H9 (cell line): Measurements from ENCODE around the gene NAPEPLD. TPM values are rescaled to one million over a fixed set of nuclear protein-coding genes. Genes with fewer than 3 reads are reported as not detected.

Experiments used
- DNase-seq: peaks from one replicate; pipeline ENCODE4 v3.0.0-alpha.2; 2017
- H2AFZ ChIP-seq: one replicate; pipeline ENCODE4 v1.6.1; 2013; ENCODE audit warnings: mild to moderate bottlenecking, low read length, control low read depth, moderate library complexity
- H2AK5ac ChIP-seq: 2 replicates; pipeline ENCODE4 v1.6.1; 2013; ENCODE audit warnings: low read length, control low read depth, mixed read lengths; ENCODE audit not compliant: insufficient read length
- H2BK120ac ChIP-seq: one replicate; pipeline ENCODE4 v1.6.1; 2013; ENCODE audit warnings: low read depth, mild to moderate bottlenecking, low read length, control low read depth, inconsistent platforms; ENCODE audit not compliant: poor library complexity, severe bottlenecking
- H2BK12ac ChIP-seq: 2 replicates; pipeline ENCODE4 v1.6.1; 2013; ENCODE audit warnings: low read length, control low read depth, mixed read lengths, low read depth; ENCODE audit not compliant: insufficient read length
- H2BK15ac ChIP-seq: 2 replicates; pipeline ENCODE4 v1.6.1; 2013; ENCODE audit warnings: low read depth, low read length, control low read depth
- H2BK20ac ChIP-seq: one replicate; pipeline ENCODE4 v1.6.1; 2013; ENCODE audit warnings: low read depth, mild to moderate bottlenecking, low read length, control low read depth, inconsistent platforms; ENCODE audit not compliant: poor library complexity, severe bottlenecking
- H2BK5ac ChIP-seq: 2 replicates; pipeline ENCODE4 v1.6.1; 2013; ENCODE audit warnings: low read length, control low read depth, mixed read lengths; ENCODE audit not compliant: insufficient read length
- H3K14ac ChIP-seq: 2 replicates; pipeline ENCODE4 v1.6.1; 2013; ENCODE audit warnings: low read length, control low read depth; ENCODE audit not compliant: insufficient read depth
- H3K18ac ChIP-seq: 2 replicates; pipeline ENCODE4 v1.6.1; 2013; ENCODE audit warnings: low read depth, mild to moderate bottlenecking, mixed read lengths, low read length, control low read depth; ENCODE audit not compliant: insufficient read length
- H3K23ac ChIP-seq: 2 replicates; pipeline ENCODE4 v1.6.1; 2013; ENCODE audit warnings: low read length, control low read depth, mixed read lengths, low read depth; ENCODE audit not compliant: insufficient read length
- H3K23me2 ChIP-seq: 2 replicates; pipeline ENCODE4 v1.6.1; 2013; ENCODE audit warnings: low read depth, mild to moderate bottlenecking, mixed read lengths, low read length, control low read depth; ENCODE audit not compliant: insufficient read length, poor library complexity, severe bottlenecking
- H3K27ac ChIP-seq: 2 replicates; pipeline ENCODE4 v1.5.1; 2013; ENCODE audit warnings: low read length, control low read depth, mixed read lengths, low read depth; ENCODE audit not compliant: insufficient read length
- H3K27me3 ChIP-seq: 2 replicates; pipeline ENCODE4 v1.6.1; 2013; ENCODE audit warnings: low read length, control low read depth, inconsistent platforms; ENCODE audit not compliant: insufficient read depth
- H3K4ac ChIP-seq: 2 replicates; pipeline ENCODE4 v1.6.1; 2013; ENCODE audit warnings: low read depth, mild to moderate bottlenecking, control low read depth, inconsistent platforms, low read length, moderate library complexity
- H3K4me1 ChIP-seq: 2 replicates; pipeline ENCODE4 v1.6.1; 2013; ENCODE audit warnings: low read length, control low read depth, inconsistent platforms; ENCODE audit not compliant: insufficient read depth
- H3K4me2 ChIP-seq: 2 replicates; pipeline ENCODE4 v1.6.1; 2013; ENCODE audit warnings: low read length, control low read depth, mixed read lengths; ENCODE audit not compliant: insufficient read length, insufficient read depth
- H3K56ac ChIP-seq: 2 replicates; pipeline ENCODE4 v1.6.1; 2013; ENCODE audit warnings: low read depth, mild to moderate bottlenecking, mixed read lengths, low read length, control low read depth; ENCODE audit not compliant: insufficient read length
- H3K79me1 ChIP-seq: 2 replicates; pipeline ENCODE4 v1.6.1; 2013; ENCODE audit warnings: low read depth, mild to moderate bottlenecking, moderate library complexity, low read length, control low read depth, inconsistent platforms; ENCODE audit not compliant: insufficient read depth, poor library complexity, severe bottlenecking
- H3K79me2 ChIP-seq: 2 replicates; pipeline ENCODE4 v1.6.1; 2013; ENCODE audit warnings: low read length, control low read depth, inconsistent platforms; ENCODE audit not compliant: insufficient read depth
- H3K9ac ChIP-seq: 2 replicates; pipeline ENCODE4 v1.6.1; 2013; ENCODE audit warnings: low read length, control low read depth, mixed read lengths; ENCODE audit not compliant: insufficient read length; ENCODE audit errors: extremely low read depth
- H3K9me3 ChIP-seq: one replicate; pipeline ENCODE4 v1.6.1; 2013; ENCODE audit warnings: low read depth, low read length, inconsistent platforms; ENCODE audit not compliant: control insufficient read depth
- H3T11ph ChIP-seq: one replicate; pipeline ENCODE4 v1.6.1; 2013; ENCODE audit warnings: mild to moderate bottlenecking, low read length, control low read depth, inconsistent platforms
- H4K20me1 ChIP-seq: one replicate; pipeline ENCODE4 v1.6.1; 2013; ENCODE audit not compliant: control insufficient read depth, insufficient read length, insufficient read depth
- H4K5ac ChIP-seq: 2 replicates; pipeline ENCODE4 v1.6.1; 2013; ENCODE audit warnings: low read depth, mild to moderate bottlenecking, mixed read lengths, low read length, control low read depth; ENCODE audit not compliant: insufficient read length
- H4K8ac ChIP-seq: replicated peaks from 2 replicates; pipeline ENCODE4 v1.6.1; 2013; ENCODE audit warnings: low read length, control low read depth, mixed read lengths, low read depth; ENCODE audit not compliant: insufficient read length
- H4K91ac ChIP-seq: 2 replicates; pipeline ENCODE4 v1.6.1; 2013; ENCODE audit warnings: low read depth, mild to moderate bottlenecking, moderate library complexity, mixed read lengths, low read length, control low read depth; ENCODE audit not compliant: insufficient read length
- H3K27ac Mint-ChIP-seq, 3 experiments: 2 replicates in 2 of 3; 3 replicates in 1 of 3; pipeline ENCODE4 v1.8.0; 2020 to 2021; ENCODE audit warnings: mixed read lengths in 3 of 3, mild to moderate bottlenecking in 1 of 3, moderate library complexity in 1 of 3
- H3K27me3 Mint-ChIP-seq: 2 replicates; pipeline ENCODE4 v1.8.0; 2021; ENCODE audit warnings: low read depth, mild to moderate bottlenecking, moderate library complexity, mixed read lengths
- H3K36me3 Mint-ChIP-seq, 3 experiments: 2 replicates in 2 of 3; 3 replicates in 1 of 3; pipeline ENCODE4 v1.8.0; 2020 to 2021; ENCODE audit warnings: low read depth in 3 of 3, mixed read lengths in 3 of 3; ENCODE audit not compliant: insufficient read depth in 1 of 3
- H3K4me1 Mint-ChIP-seq, 2 experiments: 2 replicates each; pipeline ENCODE4 v1.8.0; 2020; ENCODE audit warnings: mixed read lengths in 2 of 2
- H3K4me3 Mint-ChIP-seq, 2 experiments: 2 replicates in 1 of 2; 3 replicates in 1 of 2; pipeline ENCODE4 v1.8.0; 2020 to 2021; ENCODE audit warnings: mild to moderate bottlenecking in 2 of 2, mixed read lengths in 2 of 2, moderate library complexity in 1 of 2
- H3K9me3 Mint-ChIP-seq, 2 experiments: 2 replicates in 1 of 2; 3 replicates in 1 of 2; pipeline ENCODE4 v1.8.0; 2020; ENCODE audit warnings: mild to moderate bottlenecking in 2 of 2, mixed read lengths in 2 of 2, moderate library complexity in 1 of 2
- WGBS: extraction: QIAGEN DNeasy Blood & Tissue Kit; methylation state at CpG from one replicate; pipeline ENCODE4 v1.1.7; 2013; ENCODE audit warnings: missing lambda C conversion rate, low lambda C conversion rate, mixed read lengths; ENCODE audit not compliant: insufficient read length; ENCODE audit errors: extremely low coverage; 5-methylcytosine and 5-hydroxymethylcytosine counted together
- total RNA-seq: library from RNA; stranded (reverse); gene quantifications from 2 replicates; pipeline ENCODE4 v1.2.1, GENCODE V29; 2021
- TF ChIP-seq, protein P1 (sequence below): fragments of 200-600 bp; sonication (generic); conservative IDR thresholded peaks from 3 replicates; pipeline ENCODE4 v1.8.0; 2021; ENCODE audit warnings: antibody characterized with exemption, mild to moderate bottlenecking

The NAPEPLD gene
- total RNA-seq, 1 experiment from 2014 or later = 9.3 TPM

DNA sequence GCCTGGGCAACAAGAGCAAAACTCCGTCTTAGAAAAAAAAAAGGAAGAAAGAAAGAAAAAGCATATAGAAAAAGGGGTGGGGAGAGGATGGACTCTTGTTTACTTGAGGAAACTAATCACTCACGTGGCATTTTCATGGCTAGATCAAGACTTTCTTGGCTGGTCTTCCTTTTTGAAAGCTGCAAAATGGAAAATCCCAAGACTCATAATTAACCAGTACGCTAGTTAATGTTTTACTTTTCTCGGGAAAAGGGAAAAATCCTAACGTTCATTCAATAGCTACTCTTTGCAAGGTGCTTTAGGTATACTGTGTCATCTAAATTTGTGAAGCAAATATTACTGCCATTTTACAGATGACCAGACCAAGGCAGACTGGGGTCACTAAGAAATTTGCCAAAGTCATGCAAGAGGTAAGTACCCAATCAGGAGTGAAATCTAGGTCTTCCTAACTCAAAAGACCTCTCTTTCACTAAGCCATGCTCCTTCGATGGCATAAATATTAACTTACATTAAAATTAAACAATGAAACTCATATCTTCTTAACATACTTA is 24.4 kb downstream of the NAPEPLD start:
- H2BK15ac ChIP-seq = no peak overlapping the region
- H2BK12ac ChIP-seq = no peak overlapping the region
- H2BK120ac ChIP-seq = no peak overlapping the region
- H3K27ac ChIP-seq = no peak overlapping the region
- H3K27me3 ChIP-seq = no peaks in the 10 kb centered on the region
- H2AK5ac ChIP-seq = no peak overlapping the region
- H3K4me1 ChIP-seq = no peaks in the 10 kb centered on the region
- H3K18ac ChIP-seq = no peak overlapping the region
- no peak for DNase-seq
- Mint-ChIP-seq H3K4me1 (no peaks in the 10 kb centered on the region), H3K9me3 (no peaks in the 10 kb centered on the region), H3K27me3 (no peaks in the 10 kb centered on the region), H3K4me3 (no peak overlapping the region), H3K36me3 (peaks cover 3 to 19% (median 16%) of the 10 kb centered on the region in 3 experiments; a peak in 6 of 7 replicates), H3K27ac (no peak overlapping the region)
- H3K4me2 ChIP-seq = no peak overlapping the region
- no peak overlapping the region for H3T11ph ChIP-seq
- TF ChIP-seq, protein P1, sequence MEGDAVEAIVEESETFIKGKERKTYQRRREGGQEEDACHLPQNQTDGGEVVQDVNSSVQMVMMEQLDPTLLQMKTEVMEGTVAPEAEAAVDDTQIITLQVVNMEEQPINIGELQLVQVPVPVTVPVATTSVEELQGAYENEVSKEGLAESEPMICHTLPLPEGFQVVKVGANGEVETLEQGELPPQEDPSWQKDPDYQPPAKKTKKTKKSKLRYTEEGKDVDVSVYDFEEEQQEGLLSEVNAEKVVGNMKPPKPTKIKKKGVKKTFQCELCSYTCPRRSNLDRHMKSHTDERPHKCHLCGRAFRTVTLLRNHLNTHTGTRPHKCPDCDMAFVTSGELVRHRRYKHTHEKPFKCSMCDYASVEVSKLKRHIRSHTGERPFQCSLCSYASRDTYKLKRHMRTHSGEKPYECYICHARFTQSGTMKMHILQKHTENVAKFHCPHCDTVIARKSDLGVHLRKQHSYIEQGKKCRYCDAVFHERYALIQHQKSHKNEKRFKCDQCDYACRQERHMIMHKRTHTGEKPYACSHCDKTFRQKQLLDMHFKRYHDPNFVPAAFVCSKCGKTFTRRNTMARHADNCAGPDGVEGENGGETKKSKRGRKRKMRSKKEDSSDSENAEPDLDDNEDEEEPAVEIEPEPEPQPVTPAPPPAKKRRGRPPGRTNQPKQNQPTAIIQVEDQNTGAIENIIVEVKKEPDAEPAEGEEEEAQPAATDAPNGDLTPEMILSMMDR = no peak
- no peak overlapping the region for H4K5ac ChIP-seq
- H3K9me3 ChIP-seq = no peaks in the 10 kb centered on the region
- H3K9ac ChIP-seq = no peak overlapping the region
- H3K4ac ChIP-seq = no peak overlapping the region
- H4K91ac ChIP-seq = no peak overlapping the region
- H4K20me1 ChIP-seq = no peaks in the 10 kb centered on the region
- no peak overlapping the region for H2AFZ ChIP-seq
- peaks cover 3% of the 10 kb centered on the region for H3K79me1 ChIP-seq
- no peak overlapping the region for H2BK20ac ChIP-seq
- H3K23ac ChIP-seq = no peak overlapping the region
- H3K14ac ChIP-seq = no peak overlapping the region
- H4K8ac ChIP-seq = no peak overlapping the region
- no peak overlapping the region for H2BK5ac ChIP-seq
- H3K79me2 ChIP-seq = no peaks in the 10 kb centered on the region; the same call in 1 of the 2 replicates
- no peak overlapping the region for H3K56ac ChIP-seq
- H3K23me2 ChIP-seq = no peaks in the 10 kb centered on the region
- WGBS = 100% methylated on average over 1 of the region's 6 CpGs
